GM12892 (cell line): ENCODE data around the gene SH3BP5L.

Experiments used
- POLR2A ChIP-seq: IDR thresholded peaks from 2 replicates; pipeline ENCODE4 v1.6.1; 2011; ENCODE audit warnings: low read depth, low read length, control low read depth
- POLR2AphosphoS5 ChIP-seq: IDR thresholded peaks from 2 replicates; pipeline ENCODE4 v1.6.1; 2011; ENCODE audit warnings: low read depth, low read length, control low read depth
- TAF1 ChIP-seq: IDR thresholded peaks from 2 replicates; pipeline ENCODE4 v1.6.1; 2011; ENCODE audit warnings: low read depth, mild to moderate bottlenecking, control low read depth, low read length, borderline replicate concordance

DNA sequence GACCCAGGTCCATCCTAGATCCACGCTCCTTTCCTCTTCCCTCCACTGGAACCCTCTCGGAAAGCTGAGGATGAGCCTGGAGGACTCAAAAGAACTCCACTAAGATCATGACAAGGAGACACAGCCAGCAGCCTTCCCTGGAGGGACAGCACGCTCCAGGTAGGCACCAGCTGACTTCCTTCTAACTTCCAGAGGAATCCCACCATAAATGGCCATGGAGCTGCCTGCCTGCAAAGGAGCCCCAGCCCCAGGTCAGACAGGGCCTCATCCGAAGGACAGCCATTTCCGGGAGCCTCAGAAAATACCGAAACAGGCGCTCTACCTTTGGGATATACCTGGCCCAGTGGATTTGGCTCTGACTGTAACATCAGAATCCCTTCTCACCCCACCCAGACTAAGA is 4.1 kb downstream of the SH3BP5L start:
- TF ChIP-seq POLR2A (no peak), TAF1 (no peak), POLR2AphosphoS5 (no peak)
